Esophagus muscularis mucosa (tissue), 4 donors: ENCODE measurements around the gene SND1. TPM values are rescaled to one million over a fixed set of nuclear protein-coding genes. Genes with fewer than 3 reads are reported as not detected.

Source experiments
- DNase-seq: peaks from one replicate; pipeline ENCODE4 v3.0.0-alpha.2; 2017; ENCODE audit errors: extremely low spot score
- H3K27ac ChIP-seq, 4 donors: fragments of 200-600 bp; sonication (generic); replicated peaks in 1 of 4; 1 replicate in 3 of 4; 2 replicates in 1 of 4; pipeline ENCODE4 v1.5.1; 2016 to 2019; ENCODE audit warnings: mild to moderate bottlenecking in 1 of 4
- H3K27me3 ChIP-seq, 4 donors: fragments of 200-600 bp; sonication (generic); one replicate each; pipeline versions ENCODE4 v1.5.1 to v1.6.0; 2016 to 2019
- H3K36me3 ChIP-seq, 4 donors: fragments of 200-600 bp; sonication (generic); one replicate each; pipeline ENCODE4 v1.5.1; 2016 to 2019
- H3K4me1 ChIP-seq, 4 donors: fragments of 200-600 bp; sonication (generic); one replicate each; pipeline ENCODE4 v1.5.1; 2016 to 2019
- H3K4me3 ChIP-seq, 4 donors: fragments of 200-600 bp; sonication (generic); 1 replicate in 2 of 4; 2 replicates in 2 of 4; pipeline ENCODE4 v1.5.1; 2016 to 2019; ENCODE audit warnings: mild to moderate bottlenecking in 4 of 4, moderate library complexity in 1 of 4
- H3K9me3 ChIP-seq, 4 donors: fragments of 200-600 bp; sonication (generic); 1 replicate in 3 of 4; 2 replicates in 1 of 4; pipeline ENCODE4 v1.5.1; 2016 to 2019
- EP300 ChIP-seq: sonication (generic); formaldehyde crosslinking; IDR thresholded peaks from one replicate; pipeline ENCODE4 v1.6.1; 2017; ENCODE audit warnings: antibody characterized with exemption
- POLR2A ChIP-seq: fragments of 450-650 bp; IDR thresholded peaks from one replicate; pipeline ENCODE4 v1.6.1; 2017; ENCODE audit warnings: antibody characterized with exemption, moderate library complexity, mild to moderate bottlenecking, low read depth
- POLR2AphosphoS5 ChIP-seq, 2 donors: sonication (generic); formaldehyde crosslinking; IDR thresholded peaks; one replicate each; pipeline ENCODE4 v1.6.1; 2017; ENCODE audit warnings: antibody characterized with exemption in 2 of 2
- WGBS: methylation state at CpG from one replicate; pipeline ENCODE4 v1.1.5; 2018; 5-methylcytosine and 5-hydroxymethylcytosine counted together
- intact Hi-C: fragments of 100-400 bp; cut with DNase I; formaldehyde crosslinking; loops from one replicate; pipeline ENCODE4 v1.15.1; 2023
- total RNA-seq, 4 donors: library from RNA; depleted of rRNA; stranded (reverse); fragments of >200 nt; gene quantifications; one replicate each; pipeline versions ENCODE4 v1.1.0 to v1.2.1, GENCODE V29; 2016
- TF ChIP-seq, protein P1 (sequence below), 3 experiments: fragments of 200-600 bp in 2 of 3; fragments of 450-650 bp in 1 of 3; sonication (generic) in 2 of 3; IDR thresholded peaks; one replicate each; pipeline ENCODE4 v1.5.1; 2017 to 2019; ENCODE audit warnings: antibody characterized with exemption in 3 of 3, mild to moderate bottlenecking in 2 of 3, moderate library complexity in 1 of 3

Gene SND1
- total RNA-seq, 4 donors from 2014 or later = 71.4 to 91.2 (median 81.3) TPM

DNA sequence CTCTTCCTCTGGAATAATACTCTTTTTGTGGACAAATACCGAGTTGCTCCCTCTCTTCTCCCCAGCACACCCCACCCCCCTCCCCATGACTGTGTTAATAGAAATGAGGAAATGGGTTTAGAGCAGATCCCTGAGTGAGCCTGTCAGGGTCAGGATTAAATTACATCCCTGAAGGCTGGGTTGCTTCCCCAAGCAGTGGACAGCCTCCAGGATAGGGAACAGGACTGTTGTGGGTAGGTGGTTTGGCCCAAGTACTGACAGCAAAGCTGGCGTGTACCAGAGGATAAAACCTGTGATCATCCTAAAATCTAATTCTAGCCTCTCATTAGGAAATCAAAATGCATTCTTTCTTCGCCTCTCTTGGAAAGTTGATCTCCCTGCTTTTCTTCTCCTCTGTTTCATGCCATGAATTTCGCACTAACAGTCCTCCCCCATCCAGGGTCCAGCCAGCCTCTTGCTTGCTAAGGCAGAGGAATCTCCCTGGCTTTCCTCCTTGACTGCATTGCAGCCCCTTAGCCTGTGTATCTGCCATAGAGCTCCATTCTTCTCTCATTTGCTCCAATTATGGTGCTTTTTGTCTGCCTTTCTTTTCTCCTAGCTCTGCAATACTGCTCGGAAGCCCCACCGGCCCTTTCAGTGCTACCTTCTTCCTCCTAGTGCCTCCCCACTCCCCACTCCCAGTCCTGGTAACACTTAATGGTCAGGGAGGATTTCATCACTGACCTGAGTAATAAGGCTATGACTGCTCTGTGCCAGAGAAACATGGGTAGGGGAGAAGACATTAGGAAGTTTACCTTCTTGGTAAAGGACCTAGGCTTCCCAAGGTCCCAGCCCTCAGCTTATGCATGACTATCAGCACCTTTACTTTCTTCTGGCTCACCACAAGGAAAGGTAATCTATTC lies 370.9 kb downstream of the SND1 start:
- DNase-seq = no peak
- Histone ChIP-seq H3K4me3 (no peak overlapping the region), H3K27me3 (no peaks in the 10 kb centered on the region), H3K36me3 (peaks cover 0 to 5% (median 2%) of the 10 kb centered on the region in 4 donors), H3K27ac (no peak overlapping the region), H3K9me3 (no peaks in the 10 kb centered on the region), H3K4me1 (peaks cover 0 to 22% (median 14%) of the 10 kb centered on the region in 4 donors)
- no peak for TF ChIP-seq POLR2A
- TF ChIP-seq, protein P1, sequence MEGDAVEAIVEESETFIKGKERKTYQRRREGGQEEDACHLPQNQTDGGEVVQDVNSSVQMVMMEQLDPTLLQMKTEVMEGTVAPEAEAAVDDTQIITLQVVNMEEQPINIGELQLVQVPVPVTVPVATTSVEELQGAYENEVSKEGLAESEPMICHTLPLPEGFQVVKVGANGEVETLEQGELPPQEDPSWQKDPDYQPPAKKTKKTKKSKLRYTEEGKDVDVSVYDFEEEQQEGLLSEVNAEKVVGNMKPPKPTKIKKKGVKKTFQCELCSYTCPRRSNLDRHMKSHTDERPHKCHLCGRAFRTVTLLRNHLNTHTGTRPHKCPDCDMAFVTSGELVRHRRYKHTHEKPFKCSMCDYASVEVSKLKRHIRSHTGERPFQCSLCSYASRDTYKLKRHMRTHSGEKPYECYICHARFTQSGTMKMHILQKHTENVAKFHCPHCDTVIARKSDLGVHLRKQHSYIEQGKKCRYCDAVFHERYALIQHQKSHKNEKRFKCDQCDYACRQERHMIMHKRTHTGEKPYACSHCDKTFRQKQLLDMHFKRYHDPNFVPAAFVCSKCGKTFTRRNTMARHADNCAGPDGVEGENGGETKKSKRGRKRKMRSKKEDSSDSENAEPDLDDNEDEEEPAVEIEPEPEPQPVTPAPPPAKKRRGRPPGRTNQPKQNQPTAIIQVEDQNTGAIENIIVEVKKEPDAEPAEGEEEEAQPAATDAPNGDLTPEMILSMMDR (IDR thresholded peaks at IDR 0.05) = no peak
- no peak for TF ChIP-seq POLR2AphosphoS5 (IDR thresholded peaks at IDR 0.05)
- TF ChIP-seq EP300 = no peak
- intact Hi-C loops = no loop called here
- 80% methylated on average over 6 of the region's 6 CpGs for WGBS

DNA sequence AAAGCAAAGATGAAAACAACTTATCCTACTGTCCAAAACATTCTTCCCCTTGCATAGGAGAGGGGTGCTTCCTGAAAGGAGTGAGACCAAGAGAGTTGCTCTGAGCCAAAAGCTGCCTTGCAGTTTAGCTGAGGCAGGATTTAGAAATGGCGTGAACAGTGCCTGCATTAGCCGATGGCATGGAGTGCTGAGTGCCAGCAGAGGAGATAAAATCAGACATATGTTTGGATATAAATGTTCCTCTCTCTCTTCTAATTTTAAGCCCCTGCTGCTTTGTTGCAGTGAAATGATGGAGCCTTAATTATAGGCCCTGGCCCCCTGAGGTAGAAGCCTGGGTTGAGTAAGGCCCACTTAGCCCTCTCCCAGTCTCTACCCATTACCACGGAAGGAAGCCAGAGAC lies 372.2 kb downstream of the SND1 start:
- no peak overlapping the region for H3K27ac ChIP-seq
- no peaks in the 10 kb centered on the region for H3K27me3 ChIP-seq
- intact Hi-C loops = no loop called here
- H3K4me1 ChIP-seq = peaks cover 0 to 20% (median 9%) of the 10 kb centered on the region in 4 donors
- DNase-seq = no peak
- H3K9me3 ChIP-seq = no peaks in the 10 kb centered on the region
- TF ChIP-seq POLR2AphosphoS5 (IDR thresholded peaks at IDR 0.05) = no peak
- no peak for TF ChIP-seq EP300
- TF ChIP-seq POLR2A = no peak
- TF ChIP-seq, protein P1 (IDR thresholded peaks at IDR 0.05) = no peak
- 96% methylated on average over 3 of the region's 3 CpGs for WGBS
- H3K36me3 ChIP-seq = peaks cover 0 to 5% (median 2%) of the 10 kb centered on the region in 4 donors
- H3K4me3 ChIP-seq = no peak overlapping the region

DNA sequence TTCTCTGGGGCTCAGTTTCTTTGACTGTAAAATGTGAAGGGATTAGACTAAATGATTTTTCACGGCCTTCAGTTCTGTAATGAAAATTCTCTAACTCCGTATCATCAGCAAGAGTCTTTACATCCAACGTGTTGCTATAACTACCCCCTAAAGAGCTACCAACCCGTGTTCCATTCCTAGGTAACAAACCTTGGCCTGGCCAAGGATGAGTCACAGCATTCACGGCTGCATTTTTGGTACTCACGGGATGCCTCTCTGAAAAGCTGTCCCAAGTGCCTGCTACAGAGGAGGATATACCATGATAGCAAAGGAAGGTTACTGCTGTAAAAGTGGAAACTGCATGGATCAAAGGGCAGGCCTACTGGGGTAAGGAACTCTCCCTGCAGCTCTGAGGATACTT lies 373.4 kb downstream of the SND1 start:
- 83% methylated on average over 6 of the region's 6 CpGs for WGBS
- Histone ChIP-seq H3K36me3 (peaks cover 0 to 5% (median 0%) of the 10 kb centered on the region in 4 donors), H3K4me1 (peaks cover 4 to 22% (median 14%) of the 10 kb centered on the region in 4 donors), H3K27me3 (no peaks in the 10 kb centered on the region), H3K27ac (no peak overlapping the region), H3K4me3 (no peak overlapping the region), H3K9me3 (no peaks in the 10 kb centered on the region)
- intact Hi-C loops = no loop called here
- no peak for DNase-seq
- no peak for TF ChIP-seq POLR2A
- no peak for TF ChIP-seq POLR2AphosphoS5 (IDR thresholded peaks at IDR 0.05)
- TF ChIP-seq, protein P1 (IDR thresholded peaks at IDR 0.05) = no peak
- TF ChIP-seq EP300 = no peak

DNA sequence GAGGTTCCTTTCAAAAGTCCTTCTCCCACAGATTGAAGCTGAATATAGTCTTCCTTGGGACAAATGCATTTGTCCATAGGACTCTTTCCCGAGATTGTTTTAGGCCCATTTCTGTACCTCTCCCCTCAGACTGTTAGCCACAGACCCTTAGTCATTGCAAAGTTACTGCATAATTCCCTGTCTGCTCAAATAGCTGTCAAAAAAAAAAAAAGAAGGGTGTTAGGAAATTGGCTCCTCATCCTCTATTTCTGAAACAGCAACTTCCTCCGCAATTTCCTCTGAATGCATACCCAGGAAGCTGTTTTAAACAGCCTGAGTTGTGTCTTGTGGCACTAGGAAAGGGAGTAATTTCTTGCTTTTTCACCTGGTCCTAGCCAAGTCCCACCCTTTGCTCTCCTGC lies 373.8 kb downstream of the SND1 start:
- no peak overlapping the region for H3K4me3 ChIP-seq
- H3K27ac ChIP-seq = no peak overlapping the region
- 70% methylated on average over 2 of the region's 2 CpGs for WGBS
- peaks cover 0 to under 1% (median 0%) of the 10 kb centered on the region in 4 donors for H3K36me3 ChIP-seq
- H3K4me1 ChIP-seq = peaks cover 9 to 27% (median 18%) of the 10 kb centered on the region in 4 donors
- H3K27me3 ChIP-seq = no peaks in the 10 kb centered on the region
- intact Hi-C loops = no loop called here
- no peak for DNase-seq
- H3K9me3 ChIP-seq = no peaks in the 10 kb centered on the region
- TF ChIP-seq POLR2AphosphoS5 (IDR thresholded peaks at IDR 0.05) = no peak
- TF ChIP-seq EP300 = no peak
- no peak for TF ChIP-seq POLR2A
- TF ChIP-seq, protein P1 (IDR thresholded peaks at IDR 0.05) = no peak
